Activated CD4-positive, alpha-beta T cell treated with anti-CD3 and anti-CD28 coated beads for 4 hours (primary cell): ENCODE measurements around the gene RAI2.

ENCODE experiments used
- DNase-seq, 2 donors: peaks; one replicate each; pipeline ENCODE4 v3.0.0-alpha.2; 2020

RAI2 gene

DNA sequence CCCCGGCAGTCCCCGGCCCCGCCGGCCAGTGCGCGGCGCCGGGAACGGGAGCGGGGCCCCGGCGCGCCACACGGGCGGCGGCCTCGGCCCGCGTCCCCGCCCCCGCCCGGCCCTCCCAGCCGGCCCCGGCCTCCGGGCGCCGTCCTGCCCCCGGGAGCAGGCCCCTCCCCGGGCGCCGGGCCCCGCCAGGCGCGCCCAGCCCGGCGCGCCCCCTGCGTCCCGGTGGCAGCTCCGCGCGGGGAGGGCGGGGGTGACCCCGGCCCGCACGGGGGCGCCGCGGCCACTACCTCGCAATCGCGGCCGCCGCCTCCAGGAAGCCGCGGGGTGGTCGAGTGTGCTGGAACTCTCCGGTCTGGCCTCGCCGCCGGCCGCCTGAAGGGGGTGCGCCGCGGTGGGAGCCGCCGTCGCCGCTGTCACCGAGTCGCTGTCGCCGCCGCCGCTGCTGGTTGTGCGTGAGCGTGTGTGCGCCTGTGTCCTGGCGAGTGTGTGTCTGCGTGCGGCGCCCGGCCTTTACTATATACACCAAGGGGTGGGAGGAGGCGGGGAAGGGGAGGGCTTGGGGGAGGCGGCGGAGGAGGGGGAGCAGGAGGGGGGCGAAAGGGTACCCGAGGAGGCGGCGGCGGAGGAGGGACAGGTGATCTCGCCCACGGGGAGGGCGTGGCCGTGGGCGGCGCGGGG is at the start of gene RAI2:
Gene RAI2, minus strand, starts transcription at position 488 of the 678 bp plus-strand sequence. CDS start 59,288 bp downstream, outside the sequence.
- peak; percentile 50 to 53 for DNase-seq

DNA sequence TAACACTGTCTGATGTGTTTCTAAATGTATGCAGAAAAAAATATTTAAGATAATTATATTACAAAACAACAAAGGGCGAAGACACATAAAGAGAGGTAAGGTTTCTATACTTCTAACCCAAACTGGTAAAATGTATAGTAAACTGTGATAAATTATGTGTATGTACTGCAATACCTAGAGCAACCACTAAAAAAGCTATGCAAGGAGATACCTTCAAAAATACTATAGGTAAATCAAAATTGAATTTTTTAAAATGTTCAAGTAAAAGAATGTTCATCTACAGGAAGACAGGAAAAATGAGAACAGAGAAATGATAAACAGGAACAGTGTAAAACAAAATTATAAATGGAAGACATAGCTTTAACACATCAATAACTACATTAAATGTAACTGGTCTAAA is 27.3 kb upstream of the RAI2 start:
- no peak for DNase-seq

DNA sequence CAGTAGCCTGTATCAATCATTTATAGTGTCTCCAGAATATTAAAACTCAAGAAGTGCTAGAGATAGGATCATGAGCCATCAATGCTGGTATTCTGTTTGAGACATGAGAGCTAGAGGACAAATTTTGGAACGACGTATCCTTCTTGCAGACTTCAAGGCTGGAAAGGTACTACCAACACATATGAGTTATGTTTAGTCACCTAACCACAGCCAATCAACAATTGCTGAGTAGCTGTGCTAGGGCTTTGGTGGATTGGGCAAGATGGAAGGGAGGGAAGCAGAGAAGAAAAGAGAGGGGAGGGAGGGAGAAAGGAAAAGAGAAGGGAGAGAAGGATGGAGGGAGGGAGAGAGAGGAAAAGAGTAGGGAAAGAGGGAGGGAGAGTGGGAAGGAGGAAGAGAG is 21.6 kb upstream of the RAI2 start:
- no peak for DNase-seq

DNA sequence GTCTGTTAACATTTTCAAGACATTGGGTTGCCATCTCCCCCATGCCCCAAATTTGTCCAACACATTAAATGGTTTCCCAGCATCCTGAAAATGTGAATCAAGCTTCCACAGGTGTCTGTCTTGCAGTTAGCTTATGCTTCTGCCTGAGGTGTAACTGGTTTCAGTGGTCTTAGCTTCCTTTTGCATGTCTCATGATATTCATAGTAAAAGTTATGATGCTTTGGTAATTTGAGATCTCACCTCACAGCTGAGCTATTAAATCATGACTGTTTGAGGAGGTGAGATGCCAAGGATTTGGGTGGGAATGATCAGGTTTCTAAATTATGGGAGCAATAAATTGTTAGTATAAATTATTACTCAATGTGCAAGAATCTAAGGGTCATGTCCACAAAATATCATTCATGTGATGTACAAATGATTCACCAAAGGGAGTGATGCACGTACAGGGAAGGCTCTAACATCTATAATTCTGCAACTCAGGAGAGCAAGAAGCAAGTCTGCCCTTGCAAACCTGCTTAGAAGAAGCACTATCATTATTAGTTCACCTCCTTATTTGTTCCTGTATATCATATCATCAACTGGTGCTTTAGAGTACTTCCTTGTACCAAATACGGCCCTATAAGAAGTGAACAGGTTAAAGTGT is 17.1 kb upstream of the RAI2 start:
- DNase-seq = no peak

DNA sequence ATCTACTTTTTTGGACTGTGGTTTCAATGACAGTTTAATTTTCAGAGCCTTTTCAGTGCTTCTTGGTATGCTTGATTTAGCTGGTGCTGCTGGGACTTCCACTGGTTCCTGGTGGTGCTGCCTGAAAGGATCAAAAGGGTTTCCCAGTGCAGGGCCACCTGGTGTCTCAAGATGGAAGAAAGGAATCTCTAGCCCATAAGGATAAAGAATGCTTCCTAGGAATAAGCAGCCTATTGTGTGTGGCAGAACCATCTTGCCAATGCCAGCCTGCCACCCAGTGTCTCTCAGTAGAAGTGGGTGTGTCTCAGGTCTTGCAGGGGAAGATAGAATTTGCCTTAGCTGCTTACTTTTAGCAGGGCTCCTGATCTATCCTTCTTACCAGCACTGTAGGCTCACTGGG is 15.0 kb upstream of the RAI2 start:
- DNase-seq = no peak

DNA sequence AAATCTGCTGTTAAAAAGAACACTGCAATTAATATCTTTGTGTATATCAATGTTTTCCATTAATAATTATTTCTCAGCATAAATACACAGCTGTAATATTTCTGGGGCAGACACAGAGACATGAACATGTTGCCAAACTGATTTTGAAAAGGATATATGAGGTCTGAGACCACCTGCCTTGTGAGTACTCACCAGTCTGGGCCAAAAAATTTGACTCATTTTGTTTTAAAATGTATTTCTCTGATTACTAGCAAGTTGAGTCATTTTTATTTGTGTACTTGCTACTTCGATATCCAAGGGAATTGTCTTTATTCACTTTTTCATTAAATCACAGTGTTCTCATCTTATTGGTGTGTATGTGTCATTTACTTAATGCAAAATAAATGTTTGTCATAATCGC is 8.5 kb upstream of the RAI2 start:
- no peak for DNase-seq

DNA sequence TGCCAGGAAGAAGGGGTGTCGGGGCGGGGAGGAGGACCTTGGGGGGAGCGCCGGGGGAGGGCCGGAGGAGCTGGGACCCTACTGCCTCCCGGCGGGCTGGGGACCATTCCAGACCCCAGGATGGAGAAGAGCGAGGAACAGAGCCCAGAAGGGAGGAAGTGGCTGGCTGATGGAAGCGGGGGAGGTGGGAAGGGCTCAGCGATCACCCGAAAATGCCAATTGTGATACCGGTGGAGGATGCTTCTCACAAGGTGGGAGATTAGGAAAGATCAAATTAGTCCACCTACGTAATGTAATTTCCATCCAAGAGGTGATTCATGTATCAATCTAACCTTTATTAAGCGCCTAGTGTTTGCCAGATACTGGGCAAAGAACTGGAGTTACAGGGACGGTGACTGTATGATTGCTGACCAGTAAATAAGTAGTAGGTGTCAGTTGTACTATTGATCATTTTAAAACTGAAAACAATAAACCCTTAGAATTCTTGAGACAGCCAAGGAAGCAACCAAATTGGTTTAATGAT is 452 bp upstream of the RAI2 start:
- DNase-seq = no peak

DNA sequence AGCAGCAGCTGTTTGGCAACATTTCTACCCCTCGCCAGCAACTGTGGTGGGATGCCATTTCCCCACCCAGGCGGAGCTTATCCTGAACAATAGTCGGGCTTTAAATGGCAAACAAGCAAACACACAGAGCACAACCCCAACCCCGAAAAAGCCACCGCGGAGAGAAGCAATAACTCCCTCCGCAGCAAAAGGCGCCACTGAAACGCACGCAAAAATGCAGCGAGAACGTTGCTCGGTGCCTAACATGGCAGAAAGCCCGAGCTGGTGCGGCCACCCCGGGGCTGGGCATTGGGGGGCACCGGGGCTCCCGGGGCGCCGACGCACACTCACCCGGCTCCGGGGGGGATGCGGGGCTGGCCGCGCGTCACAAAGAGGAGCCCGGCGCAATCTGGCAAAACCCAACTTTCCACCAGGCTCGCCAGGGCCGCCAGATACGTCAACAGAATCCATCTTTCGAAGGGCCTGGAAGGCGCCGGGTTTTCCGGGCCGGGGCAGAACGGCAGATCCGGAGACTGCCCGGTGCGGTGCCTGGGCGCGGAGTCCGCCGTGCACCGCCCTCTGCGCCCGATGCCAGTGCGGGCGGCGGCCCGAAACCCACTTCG is 818 bp downstream of the RAI2 start:
- no peak for DNase-seq

DNA sequence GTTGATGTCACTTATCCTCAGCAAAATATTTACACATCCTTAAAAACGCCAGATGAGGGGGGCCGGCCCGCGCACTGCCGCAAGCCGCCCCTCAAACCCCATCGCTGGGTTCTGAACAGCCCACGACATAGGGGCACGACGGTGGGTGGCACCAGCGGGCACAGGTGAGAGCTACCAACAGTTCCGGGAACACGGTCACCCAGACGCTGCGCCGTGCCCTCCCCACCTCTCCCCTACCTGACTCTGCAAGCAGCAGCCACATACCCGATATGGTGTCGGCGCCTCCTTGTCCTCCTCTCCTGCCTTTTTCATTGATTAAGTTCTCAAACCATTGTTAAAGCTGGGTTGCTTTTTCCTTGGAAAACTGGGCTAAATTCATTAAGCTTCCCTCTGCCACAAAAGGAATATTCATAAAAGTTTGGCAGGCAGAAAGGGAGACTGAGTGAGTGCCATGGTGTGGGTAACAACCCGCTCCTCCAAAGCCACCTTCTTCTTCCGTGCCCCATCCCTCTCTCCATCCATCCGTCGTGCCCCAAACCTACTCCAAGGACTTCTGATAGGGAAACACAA is 1.4 kb downstream of the RAI2 start:
- DNase-seq = peak; percentile 11 to 15

DNA sequence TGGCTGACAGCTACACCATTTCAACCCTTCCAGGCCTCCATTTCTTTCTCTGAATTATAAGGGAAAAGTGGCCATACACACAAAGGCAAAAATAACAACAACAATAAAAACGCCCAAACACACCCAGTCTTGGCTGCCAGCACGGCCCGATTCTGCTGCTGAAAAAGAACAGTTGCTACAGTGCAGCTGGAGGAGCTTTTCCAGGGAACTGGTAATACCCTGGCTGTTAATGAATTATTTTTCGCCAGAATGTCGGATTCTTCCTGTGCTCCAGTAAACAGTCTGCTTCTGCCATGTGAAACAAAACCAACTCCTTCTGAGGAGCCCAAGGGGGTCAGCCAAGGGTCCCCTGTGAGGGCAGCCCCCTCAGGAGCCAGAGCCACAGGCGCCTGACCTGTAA is 6.6 kb downstream of the RAI2 start:
- no peak for DNase-seq

DNA sequence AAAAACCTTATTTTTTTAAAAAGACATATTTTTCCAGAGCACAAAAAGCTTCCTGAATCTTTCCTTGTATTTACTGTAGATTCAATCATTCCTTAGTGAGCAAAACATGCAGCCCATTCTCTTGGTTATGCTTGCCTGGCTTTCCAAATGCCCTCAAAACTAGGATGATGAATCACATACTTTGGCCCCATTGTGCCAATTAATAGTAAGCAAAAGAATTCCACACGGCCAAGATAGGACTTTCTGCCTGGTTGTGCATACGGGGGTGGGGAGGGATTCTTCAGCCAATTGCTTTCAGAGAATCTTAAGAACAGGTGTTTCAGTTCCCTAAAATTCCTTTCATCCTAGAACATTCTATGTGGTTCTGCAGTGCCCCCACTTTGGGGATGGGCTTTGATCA is 7.0 kb downstream of the RAI2 start:
- DNase-seq = no peak

DNA sequence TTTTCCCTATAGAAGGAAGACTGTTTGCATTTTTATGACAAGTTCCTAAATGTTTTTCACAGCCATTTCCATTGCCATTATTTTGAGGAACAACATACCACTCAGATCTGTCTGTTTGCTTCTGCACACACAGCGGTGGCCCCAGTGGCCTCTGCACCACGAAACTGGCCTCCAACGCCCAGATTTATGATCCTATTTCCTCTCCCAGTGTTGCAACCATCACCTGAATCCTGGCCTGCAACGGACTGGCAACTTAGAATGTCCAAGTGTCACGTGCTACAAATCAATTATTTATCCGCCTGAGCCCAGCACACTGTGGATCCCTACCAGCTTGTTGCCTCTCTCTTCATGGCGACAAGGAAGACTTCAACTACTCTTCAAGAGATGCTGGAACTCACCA is 9.2 kb downstream of the RAI2 start:
- no peak for DNase-seq

DNA sequence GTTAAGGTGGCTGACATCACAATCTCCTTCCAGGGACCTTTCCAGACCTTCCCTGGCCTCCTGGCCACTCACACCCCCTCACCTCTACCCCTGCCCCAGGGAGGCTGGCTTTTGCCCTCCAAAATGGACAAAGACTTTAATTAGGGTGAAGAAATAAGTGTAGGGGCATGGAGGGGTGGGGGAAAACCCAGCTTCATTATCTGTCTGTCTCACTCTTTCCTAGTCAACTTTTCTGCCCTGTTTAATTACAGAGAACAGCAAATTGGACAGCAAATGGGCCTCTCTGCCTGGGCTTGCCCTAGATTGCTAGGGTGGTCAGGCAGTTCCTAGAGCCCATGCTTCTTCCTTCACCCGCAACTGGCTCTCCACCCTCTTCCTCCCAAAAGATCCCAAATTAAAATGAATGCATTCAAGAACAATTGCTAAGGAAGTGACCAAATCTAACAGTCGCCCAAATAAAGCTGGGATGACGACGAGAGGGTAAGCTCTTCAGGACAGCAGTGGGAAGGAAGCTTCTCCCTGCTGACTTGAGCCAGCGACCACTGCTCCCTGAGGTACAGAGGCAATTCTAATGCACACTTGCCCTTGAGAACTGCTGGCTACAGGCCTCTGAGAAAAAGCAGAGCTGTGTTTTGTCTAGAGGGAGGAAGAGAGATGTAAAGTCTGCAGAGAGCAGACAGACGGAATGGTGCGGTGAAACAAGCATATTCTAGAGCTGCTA is 12.4 kb downstream of the RAI2 start:
- no peak for DNase-seq

DNA sequence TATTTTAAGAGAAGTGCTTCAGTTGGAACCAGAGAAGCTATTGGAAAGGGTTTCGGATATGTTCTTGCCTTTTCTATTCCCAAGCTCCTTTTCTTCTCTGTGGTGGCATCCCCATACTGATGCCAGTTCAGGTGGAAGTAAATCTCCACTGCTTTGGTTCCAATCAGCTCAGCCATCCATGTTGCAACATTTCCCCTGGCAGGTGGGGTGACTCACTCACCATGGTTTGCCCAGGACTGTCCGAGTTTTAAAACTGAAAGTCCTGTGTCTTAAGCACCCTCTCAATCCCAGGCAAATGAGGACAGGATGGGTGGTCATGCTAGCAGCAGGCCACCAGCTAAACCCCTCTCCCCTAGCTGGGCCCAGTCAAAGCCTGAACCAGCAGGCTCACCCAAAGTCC is 15.1 kb downstream of the RAI2 start:
- DNase-seq = no peak

DNA sequence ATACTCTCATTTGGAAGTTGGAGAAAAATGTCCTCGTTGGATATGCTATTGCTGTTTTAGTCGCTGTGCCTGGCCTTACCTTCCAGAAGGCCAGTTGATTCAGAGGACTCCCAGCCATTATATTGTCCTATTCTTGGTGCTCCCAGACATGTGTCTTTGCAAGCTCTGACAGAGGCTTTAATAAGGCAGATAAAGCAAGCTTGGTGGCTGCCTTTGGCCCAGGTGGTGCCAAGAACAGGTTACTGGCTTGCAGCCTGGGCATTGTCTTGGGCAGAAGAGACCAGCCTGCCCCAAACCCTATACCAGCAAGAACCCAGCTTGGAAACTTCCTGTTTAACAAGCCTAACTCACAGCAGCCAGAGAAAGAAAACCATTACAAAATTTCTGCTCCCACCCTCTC is 16.9 kb downstream of the RAI2 start:
- DNase-seq = no peak

DNA sequence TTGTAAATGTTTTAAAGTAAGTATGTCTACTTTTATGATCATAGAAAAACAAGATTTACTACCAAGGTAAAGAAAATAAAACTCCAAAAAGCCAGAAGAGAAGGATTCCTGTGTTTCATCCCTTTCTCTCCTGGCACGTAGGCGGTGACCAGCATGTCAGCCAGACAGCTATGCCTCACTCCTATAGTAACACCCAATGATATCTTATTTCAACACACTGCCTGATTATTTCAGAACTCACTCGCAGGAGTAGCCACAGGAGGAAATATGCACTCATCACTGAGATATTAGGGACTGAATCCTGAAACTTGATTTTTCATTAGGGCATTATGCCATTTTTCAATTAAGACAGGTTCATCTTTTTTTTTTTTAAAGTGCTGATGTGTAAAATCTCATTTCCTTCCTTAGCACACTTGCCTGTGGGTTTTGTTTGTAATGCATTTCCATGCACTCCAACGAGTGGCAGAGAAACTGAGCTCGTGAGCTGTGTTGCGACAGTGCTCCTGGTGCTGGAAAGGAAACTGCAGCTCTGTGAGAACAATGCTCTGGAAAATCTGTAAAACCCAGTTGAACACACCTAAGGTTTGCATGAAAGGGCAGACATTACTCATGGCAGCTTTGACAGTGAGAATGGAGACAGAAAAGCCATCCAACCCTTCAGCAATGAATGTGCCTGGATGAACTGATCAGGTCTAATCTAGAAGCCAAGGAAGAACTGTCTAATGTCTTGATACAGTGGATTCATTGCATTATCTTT is 18.2 kb downstream of the RAI2 start:
- no peak for DNase-seq

DNA sequence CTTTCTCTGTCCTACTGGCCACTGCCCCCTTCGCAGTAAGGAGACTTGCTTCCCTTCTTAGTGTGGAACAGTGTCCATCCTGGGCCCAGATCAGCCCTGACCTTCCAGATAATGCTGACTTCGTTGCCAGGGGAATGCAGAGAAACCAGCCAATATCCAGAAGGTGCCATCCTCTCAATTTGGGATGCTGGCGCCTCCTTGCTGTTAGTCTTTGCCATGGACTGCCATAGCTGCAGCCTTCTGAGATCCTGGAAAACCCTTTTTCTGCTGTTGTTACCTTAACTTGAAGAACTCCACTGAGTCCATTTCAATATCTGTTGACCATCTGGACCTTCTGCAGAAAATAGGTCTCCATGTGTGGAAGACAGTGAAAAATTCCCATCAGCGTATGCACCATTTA is 21.8 kb downstream of the RAI2 start:
- no peak for DNase-seq

DNA sequence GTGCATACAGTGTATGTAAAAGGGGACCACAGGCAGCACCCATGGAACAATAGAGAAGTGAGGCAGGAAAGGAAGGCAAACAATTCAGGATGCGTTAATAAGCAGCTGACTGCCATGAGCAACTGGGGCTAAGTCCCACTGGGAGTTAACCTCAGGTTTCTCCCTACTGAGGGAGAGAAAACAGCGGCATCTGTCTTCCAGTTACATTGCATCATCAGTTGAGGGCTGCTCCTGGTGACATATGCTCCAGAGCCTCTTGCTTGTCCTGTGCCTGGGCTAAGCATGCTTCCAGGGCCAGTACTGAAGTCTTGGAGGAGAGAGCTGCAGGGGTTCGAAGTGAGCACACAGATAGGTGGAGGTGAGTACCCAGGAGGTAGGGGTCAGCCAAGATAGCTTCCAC is 24.3 kb downstream of the RAI2 start:
- DNase-seq = no peak

DNA sequence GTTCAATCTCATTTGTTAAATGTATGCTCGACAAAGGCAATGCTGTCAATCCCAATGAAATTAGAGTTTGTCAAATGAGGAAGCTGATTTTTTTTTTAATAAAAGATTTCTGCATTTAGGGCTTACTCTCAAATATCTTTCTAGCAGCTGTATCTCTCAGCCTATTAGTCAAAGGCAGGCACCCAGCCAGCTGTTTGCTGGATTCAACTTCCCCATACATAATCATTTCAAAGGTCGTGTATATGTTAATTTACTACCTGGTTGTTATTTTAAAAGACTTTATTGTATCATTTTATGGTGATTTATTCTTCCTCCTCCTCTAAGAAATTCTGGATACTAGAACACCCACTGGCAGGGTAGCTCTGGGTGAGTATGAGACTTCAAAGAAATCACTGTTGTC is 27.1 kb downstream of the RAI2 start:
- no peak for DNase-seq

DNA sequence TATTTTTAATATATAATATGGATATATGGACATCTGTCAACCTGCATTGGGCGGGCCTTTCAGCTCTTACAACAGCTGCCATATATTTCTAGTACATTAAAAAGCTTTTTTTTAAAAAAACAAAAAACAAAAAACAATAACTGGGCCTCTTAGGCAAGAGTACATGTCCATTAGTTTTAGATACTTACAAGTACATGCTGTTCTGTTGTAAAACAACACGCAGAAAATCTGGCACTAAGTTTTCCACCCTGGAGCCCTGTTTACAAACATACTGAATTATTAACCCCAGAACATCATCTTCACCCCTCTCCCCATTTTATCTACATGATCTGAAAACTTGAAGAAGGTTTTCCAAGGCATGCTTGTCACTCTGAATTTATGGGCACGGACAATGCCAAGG is 29.8 kb downstream of the RAI2 start:
- no peak for DNase-seq

DNA sequence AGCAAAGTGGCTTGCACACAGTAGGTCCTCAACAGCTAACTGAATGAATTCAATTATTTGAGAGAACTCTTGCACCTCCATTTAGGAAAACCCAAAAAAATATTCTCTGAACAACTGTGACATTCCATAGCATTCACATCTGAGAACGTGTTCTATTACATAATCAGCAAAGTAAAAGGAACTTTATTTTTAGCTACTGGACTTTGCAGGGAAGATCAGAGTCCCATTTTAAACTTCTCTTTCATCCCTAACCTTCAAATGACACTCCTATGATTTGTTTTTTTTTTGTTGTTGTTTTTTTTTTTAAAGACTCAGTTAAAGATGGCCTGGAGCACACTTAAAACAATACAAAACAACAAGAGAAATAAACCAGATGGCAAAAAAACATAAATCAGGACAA is 30.9 kb downstream of the RAI2 start:
- no peak for DNase-seq

DNA sequence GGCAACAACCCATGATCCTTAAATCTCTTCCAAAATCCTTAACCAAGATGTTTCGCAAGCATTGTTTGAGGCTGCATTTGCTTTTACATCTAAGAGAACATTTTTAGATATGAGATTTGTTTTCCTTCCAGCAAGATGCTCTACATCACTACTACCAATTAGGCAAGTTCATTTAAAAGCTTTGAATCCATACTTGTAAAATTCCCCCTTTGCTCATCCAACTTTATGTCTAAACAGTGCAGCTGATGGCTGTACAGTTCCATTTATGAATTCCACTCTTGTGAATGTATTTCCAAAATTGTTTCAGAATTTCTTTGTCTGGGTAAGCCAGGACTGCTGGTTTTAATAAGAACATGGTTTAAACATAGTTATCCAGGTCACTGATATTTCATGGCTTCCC is 31.5 kb downstream of the RAI2 start:
- no peak for DNase-seq

DNA sequence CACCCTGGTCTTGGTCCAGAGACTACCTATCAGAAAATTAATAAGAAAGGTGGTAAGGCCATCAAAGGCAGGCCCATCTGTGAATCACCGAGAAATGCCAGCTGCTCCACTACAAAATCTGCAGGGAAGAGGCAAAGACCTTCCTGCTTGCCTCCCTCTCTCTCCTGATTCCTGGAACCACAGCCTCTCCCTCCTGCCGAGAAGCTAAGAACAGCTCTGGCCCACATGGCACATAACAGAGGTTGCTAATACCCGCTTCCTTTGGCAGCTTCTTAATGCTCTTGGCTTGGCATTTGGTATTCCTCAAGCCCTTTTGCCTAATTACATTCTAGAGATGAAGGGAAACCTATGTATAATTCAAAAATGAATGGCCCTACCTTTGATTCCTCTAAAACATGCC is 32.9 kb downstream of the RAI2 start:
- DNase-seq = no peak
